Pericardium fibroblast (primary cell): Measurements from ENCODE around the gene SPATA13. TPM values are rescaled to one million over a fixed set of nuclear protein-coding genes. Genes with fewer than 3 reads are reported as not detected.

Source experiments
- total RNA-seq: library from RNA; depleted of rRNA; stranded (reverse); fragments of >200 nt; gene quantifications from 2 replicates; pipeline ENCODE4 v1.2.3, GENCODE V29; 2015

Gene SPATA13
- 3.8 and 13.0 TPM in 2 replicates for total RNA-seq

GRCh38 chr13:24160458-24161009 lies at the start of gene SPATA13:
TSS of gene SPATA13 (plus strand) at chr13:24160720. CDS start at chr13:24222930, 62,210 bp downstream.

DNA sequence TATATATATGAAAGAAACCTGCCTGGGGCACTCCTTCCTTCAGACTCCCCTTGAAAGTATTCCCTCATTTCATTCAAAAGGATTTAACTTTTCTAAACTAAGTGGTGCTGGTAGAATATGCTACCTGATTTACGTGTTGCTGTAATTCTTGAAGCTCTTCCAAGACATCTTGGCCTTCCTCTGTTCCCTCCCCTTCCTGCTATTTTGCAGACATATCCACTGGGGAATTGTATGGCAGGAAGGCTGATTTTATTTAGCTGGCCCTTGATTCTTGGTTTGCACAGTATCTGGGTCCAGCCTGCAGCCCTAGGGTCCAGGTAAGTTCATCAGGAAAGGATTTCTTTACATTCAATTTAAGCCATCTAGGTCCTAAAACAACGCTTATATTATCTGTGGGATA lies 148.8 kb downstream of the SPATA13 start, which contains the start of gene C1QTNF9:
C1QTNF9 (plus strand) TSS at position 281 of the 400 bp plus-strand sequence. CDS start 6,424 bp downstream, outside the sequence.

Other genes starting within 250 kb of the SPATA13 start
- gene C1QTNF9, start 148.9 kb downstream of the SPATA13 start, total RNA-seq: not detected in 2 replicates